ENCODE results near the gene NOS3.

The NOS3 gene

GRCh38 chr7:150990416-150991186 is at the start of gene NOS3:
Gene NOS3 (plus strand): TSS chr7:150991017. CDS start chr7:150993804, 2,787 bp downstream.
- no peak for DNase-seq

GRCh38 chr7:150941351-150942000 is 49.3 kb upstream of the NOS3 start:
- DNase-seq, result no peak

- DNase-seq, result peak; percentile 89
These were observed 48.7 kb upstream of the NOS3 start for GRCh38 chr7:150942001-150942590.

- DNase-seq, result peak; percentile 56
These were observed 48.0 kb upstream of the NOS3 start for GRCh38 chr7:150942591-150943452.

GRCh38 chr7:150943453-150943814 is 47.4 kb upstream of the NOS3 start:
- no peak for DNase-seq

GRCh38 chr7:150944066-150945042 is 46.5 kb upstream of the NOS3 start:
- peak; percentile 58 for DNase-seq

GRCh38 chr7:150945171-150945852 is 45.5 kb upstream of the NOS3 start:
- peak; percentile 22 for DNase-seq

- peak; percentile 42 for DNase-seq
These were observed 44.9 kb upstream of the NOS3 start for GRCh38 chr7:150945853-150946420.

GRCh38 chr7:150946421-150947240 is 44.2 kb upstream of the NOS3 start:
- DNase-seq, result no peak

- no peak for DNase-seq
These were observed 43.5 kb upstream of the NOS3 start for GRCh38 chr7:150947241-150947745.

GRCh38 chr7:150947761-150948651 is 42.8 kb upstream of the NOS3 start:
- DNase-seq, result no peak

- no peak for DNase-seq
These were observed 42.0 kb upstream of the NOS3 start for GRCh38 chr7:150948791-150949251.

GRCh38 chr7:150949564-150949963 is 41.3 kb upstream of the NOS3 start:
- DNase-seq, result peak; percentile 25

- no peak for DNase-seq
These were observed 40.8 kb upstream of the NOS3 start for GRCh38 chr7:150949971-150950491.

GRCh38 chr7:150950496-150951180 is 40.2 kb upstream of the NOS3 start:
- DNase-seq, result no peak

GRCh38 chr7:150951181-150951520 is 39.7 kb upstream of the NOS3 start:
- DNase-seq, result no peak

GRCh38 chr7:150951521-150951920 is 39.3 kb upstream of the NOS3 start:
- no peak for DNase-seq

Data from hematopoietic multipotent progenitor cell treated with erythropoietin and hydrocortisone succinate and interleukin-3 and kit ligand, for 8 days (in vitro differentiated cells).